Osteocyte (in vitro differentiated cells): ENCODE results near the gene PHF21B. TPM values are rescaled to one million over a fixed set of nuclear protein-coding genes. Genes with fewer than 3 reads are reported as not detected.

Experiments
- DNase-seq: peaks from one replicate; pipeline ENCODE4 v3.0.0; 2021; ENCODE audit warnings: mixed read lengths; ENCODE audit not compliant: unreplicated experiment; ENCODE audit errors: extremely low spot score
- H3K27ac Mint-ChIP-seq: one replicate; pipeline ENCODE4 v1.8.0; 2021; ENCODE audit warnings: mild to moderate bottlenecking, mixed read lengths; ENCODE audit not compliant: unreplicated experiment
- H3K27me3 Mint-ChIP-seq: one replicate; pipeline ENCODE4 v1.8.0; 2021; ENCODE audit warnings: mixed read lengths; ENCODE audit not compliant: unreplicated experiment
- H3K36me3 Mint-ChIP-seq: one replicate; pipeline ENCODE4 v1.8.0; 2021; ENCODE audit warnings: mixed read lengths; ENCODE audit not compliant: unreplicated experiment
- H3K4me1 Mint-ChIP-seq: one replicate; pipeline ENCODE4 v1.8.0; 2021; ENCODE audit warnings: mixed read lengths; ENCODE audit not compliant: unreplicated experiment
- H3K4me3 Mint-ChIP-seq: one replicate; pipeline ENCODE4 v1.8.0; 2021; ENCODE audit warnings: mild to moderate bottlenecking, moderate library complexity, mixed read lengths; ENCODE audit not compliant: unreplicated experiment
- H3K9me3 Mint-ChIP-seq: one replicate; pipeline ENCODE4 v1.8.0; 2021; ENCODE audit warnings: mixed read lengths; ENCODE audit not compliant: unreplicated experiment
- CTCF ChIP-seq: fragments of 200-600 bp; sonication (generic); IDR thresholded peaks from 2 replicates; pipeline ENCODE4 v1.5.0; 2021; ENCODE audit warnings: antibody characterized with exemption, mild to moderate bottlenecking, moderate library complexity
- total RNA-seq: library from RNA; stranded (reverse); gene quantifications from 2 replicates; pipeline ENCODE4 v1.2.1, GENCODE V29; 2021

The PHF21B gene
- total RNA-seq, 1 donor from 2014 or later, result 0.54 TPM

DNA sequence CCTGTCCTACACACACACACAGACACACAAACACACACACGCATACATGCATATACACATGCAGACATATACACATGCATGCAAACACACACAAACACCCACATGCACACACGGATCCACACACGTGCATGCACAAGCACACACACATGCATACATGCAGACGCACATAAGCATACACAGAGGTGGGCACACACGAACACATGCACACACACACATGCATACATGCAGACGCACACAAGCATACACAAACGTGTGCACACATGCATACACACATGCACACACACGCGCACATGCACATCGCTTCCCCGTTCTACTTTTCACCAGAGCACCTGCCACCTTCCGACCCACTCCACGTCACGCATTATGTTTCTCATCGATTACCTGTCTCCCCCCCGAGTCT, 13.2 kb downstream of the PHF21B start:
- Mint-ChIP-seq H3K27ac (no peak overlapping the region), H3K4me3 (no peak overlapping the region)

DNA sequence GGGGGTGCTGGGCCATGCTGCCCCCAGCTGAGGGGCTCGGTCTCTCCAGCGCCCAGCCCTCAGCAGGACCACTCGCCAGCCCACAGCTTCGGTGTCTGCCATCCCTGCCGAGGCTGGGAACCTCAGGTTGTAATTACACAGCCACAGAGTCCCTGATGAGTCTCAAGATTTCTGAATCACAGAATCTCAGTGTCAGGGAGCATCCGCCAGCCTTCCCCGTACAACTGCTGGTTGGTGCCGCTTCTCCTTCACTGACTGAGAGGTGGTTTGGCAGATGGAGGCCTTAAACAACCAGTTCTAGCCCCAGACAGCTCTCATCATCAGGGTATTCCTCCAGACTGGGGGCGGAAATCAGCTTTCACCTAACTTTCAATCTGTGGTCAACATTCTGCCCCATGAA, 13.7 kb downstream of the PHF21B start:
- H3K4me1 Mint-ChIP-seq, result no peaks in the 10 kb centered on the region
- H3K9me3 Mint-ChIP-seq, result no peaks in the 10 kb centered on the region
- TF ChIP-seq CTCF, result no peak
- no peak for DNase-seq
- no peaks in the 10 kb centered on the region for H3K36me3 Mint-ChIP-seq
- no peak overlapping the region for H3K27ac Mint-ChIP-seq
- no peaks in the 10 kb centered on the region for H3K27me3 Mint-ChIP-seq
- H3K4me3 Mint-ChIP-seq, result no peak overlapping the region

More for the DNA sequence above, 13.2 kb downstream of the PHF21B start:
- DNase-seq, result no peak
- Mint-ChIP-seq H3K9me3 (no peaks in the 10 kb centered on the region), H3K27me3 (peaks cover 2% of the 10 kb centered on the region), H3K36me3 (no peaks in the 10 kb centered on the region), H3K4me1 (no peaks in the 10 kb centered on the region)
- TF ChIP-seq CTCF, result no peak

DNA sequence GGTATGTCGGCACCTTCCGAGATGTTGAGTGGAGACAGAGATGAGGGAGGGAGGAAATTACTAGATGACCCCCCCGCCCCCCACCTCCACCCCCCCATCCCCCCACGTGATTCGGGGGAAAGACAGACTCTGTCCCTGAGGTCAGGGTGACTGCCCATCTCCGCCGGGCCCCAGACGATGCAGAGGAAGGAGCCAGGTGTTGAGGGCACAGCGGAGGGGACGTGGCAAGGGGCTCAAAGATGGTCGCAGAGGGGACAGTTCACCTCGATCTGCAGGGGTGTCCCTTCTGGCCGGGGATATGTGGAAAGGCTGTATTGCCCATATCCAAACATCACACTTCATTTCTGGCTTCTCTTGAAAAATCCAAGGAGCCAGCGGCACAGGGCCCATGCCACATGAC, 14.1 kb downstream of the PHF21B start:
- H3K27ac Mint-ChIP-seq, result no peak overlapping the region
- DNase-seq, result no peak
- H3K4me1 Mint-ChIP-seq, result no peaks in the 10 kb centered on the region
- H3K9me3 Mint-ChIP-seq, result no peaks in the 10 kb centered on the region
- no peak for TF ChIP-seq CTCF
- H3K27me3 Mint-ChIP-seq, result no peaks in the 10 kb centered on the region
- H3K36me3 Mint-ChIP-seq, result no peaks in the 10 kb centered on the region
- H3K4me3 Mint-ChIP-seq, result no peak overlapping the region

DNA sequence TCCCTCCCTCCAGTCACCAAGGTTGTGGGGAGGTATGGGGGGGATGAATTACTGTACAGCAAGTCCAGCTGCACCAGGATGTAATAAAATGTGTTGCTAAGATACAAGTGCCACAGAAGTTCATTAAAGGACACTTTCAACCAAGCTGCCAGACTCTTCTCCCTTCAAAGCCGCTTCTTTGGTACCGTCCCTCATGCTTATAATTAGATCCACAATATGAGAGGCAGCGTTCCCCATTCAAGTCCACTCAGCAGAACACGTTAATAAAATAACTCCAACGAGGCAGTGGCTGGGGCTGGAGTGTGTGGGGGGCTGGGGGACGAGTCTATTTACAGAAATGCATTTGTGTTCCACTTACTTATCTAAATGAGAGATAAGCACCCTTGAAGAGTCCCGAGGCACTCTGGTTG, 14.7 kb downstream of the PHF21B start:
- Mint-ChIP-seq H3K27me3 (no peaks in the 10 kb centered on the region), H3K4me1 (no peaks in the 10 kb centered on the region), H3K9me3 (no peaks in the 10 kb centered on the region), H3K27ac (no peak overlapping the region), H3K36me3 (no peaks in the 10 kb centered on the region), H3K4me3 (no peak overlapping the region)
- no peak for DNase-seq
- TF ChIP-seq CTCF, result no peak

DNA sequence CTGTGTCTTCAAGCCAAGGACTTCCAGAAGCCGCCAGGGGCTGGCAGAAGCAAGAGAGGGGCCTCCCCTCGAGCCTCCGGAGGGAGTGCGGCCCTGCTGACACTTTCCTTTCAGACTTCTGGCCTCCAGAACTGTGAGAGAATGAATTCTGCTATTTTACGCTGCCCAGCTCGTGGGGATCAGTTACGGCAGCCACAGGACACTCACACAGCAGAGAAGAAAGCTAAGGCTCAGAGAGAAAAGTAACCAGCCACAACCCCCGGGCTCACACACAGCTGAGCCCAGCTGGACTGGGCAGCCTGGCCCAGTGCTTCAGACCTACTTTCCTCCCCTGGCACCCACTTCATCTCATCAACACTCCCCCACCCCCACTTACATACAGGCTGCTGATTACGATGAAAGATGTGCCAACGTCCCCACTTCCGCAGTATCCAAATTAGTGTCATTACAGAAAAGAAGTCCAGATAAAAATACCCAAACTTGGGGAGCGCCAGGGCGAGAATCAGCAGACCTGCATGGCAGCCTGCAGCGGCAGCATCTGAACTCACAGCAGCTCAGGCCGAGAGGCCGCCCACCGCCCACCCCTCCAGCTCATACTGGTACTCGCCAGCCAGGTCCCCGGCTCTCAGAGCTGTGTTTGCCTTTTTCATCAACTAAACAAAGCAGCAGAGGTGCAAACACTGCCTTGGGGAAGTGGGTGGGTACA, 15.3 kb downstream of the PHF21B start:
- H3K27ac Mint-ChIP-seq, result no peak overlapping the region
- DNase-seq, result no peak
- no peaks in the 10 kb centered on the region for H3K4me1 Mint-ChIP-seq

More for the DNA sequence above, 15.3 kb downstream of the PHF21B start:
- Mint-ChIP-seq H3K9me3 (no peaks in the 10 kb centered on the region), H3K36me3 (no peaks in the 10 kb centered on the region), H3K27me3 (no peaks in the 10 kb centered on the region), H3K4me3 (no peak overlapping the region)
- no peak for TF ChIP-seq CTCF
